HG02981 (cell line): Measurements from ENCODE around the gene CRIM1.
A peak's percentile ranks its signal among the peaks of the same experiment; 100 is the strongest.

Source experiments
- ATAC-seq: cut with Tn5 transposase; IDR thresholded peaks from one replicate; pipeline ENCODE4 v1.9.1; 2021; ENCODE audit warnings: mild to moderate bottlenecking, moderate library complexity; ENCODE audit not compliant: unreplicated experiment

The CRIM1 gene

DNA sequence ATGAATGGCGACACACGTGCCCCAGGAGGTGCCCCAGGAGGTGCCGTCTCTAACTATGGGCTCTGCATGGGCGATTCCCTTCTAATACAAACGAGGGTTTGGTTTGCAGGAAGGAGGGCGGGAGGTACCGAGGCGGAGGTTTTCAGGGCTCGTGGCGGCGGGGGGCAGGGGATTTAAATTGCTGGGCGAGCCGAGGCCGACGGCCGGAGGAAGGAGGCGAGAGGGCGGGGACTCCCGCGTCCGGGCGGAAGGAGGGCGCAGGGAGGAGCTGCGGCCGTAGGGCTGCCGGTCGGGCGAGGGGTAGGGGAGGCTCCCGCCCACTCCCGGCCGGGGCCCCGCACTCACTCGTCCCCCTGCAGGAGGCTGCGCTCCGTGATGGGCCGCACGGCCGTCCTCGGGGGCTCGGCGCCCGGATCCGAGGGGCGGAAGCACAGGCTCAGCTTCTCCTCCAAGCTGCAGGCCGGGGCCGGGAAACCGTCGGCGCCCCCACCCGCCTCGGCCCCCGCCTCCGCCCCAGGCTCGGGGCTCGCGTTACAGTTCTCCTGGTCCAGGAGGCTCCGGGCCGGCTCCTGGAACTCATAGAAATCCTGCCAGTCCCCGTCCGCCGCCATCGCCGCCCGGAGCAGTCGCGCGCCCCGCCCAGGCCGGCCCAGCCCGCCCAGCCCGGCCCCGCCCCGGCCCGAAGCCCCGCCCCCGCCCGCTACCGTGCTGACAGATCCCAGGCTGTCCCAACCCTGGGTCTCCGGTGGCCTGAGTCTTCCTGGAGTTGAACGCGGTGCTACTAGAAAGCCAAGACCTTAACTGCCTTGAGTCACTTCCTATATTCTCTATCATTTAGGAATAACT, 242.2 kb downstream of the CRIM1 start, which contains the start of gene FEZ2:
Gene FEZ2 (minus strand): TSS at position 637 of the 846 bp plus-strand sequence. CDS start 26 bp downstream, at position 611.
- peak; percentile 99 for ATAC-seq
